Fibroblast of lung (primary cell): ENCODE results near the gene MPDZ.

ENCODE experiments used
- EZH2 ChIP-seq: IDR thresholded peaks from 2 replicates; pipeline ENCODE4 v1.5.1; 2012; ENCODE audit warnings: low read length, control low read depth, mild to moderate bottlenecking; ENCODE audit errors: missing control alignments
- TF ChIP-seq, protein P1 (sequence below), 2 donors: IDR thresholded peaks in 1 of 2; conservative IDR thresholded peaks in 1 of 2; 1 replicate in 1 of 2; 2 replicates in 1 of 2; pipeline ENCODE4 v1.5.1; 2011 to 2012; ENCODE audit warnings: low read length in 2 of 2, control low read depth in 1 of 2, inconsistent platforms in 1 of 2, low read depth in 1 of 2, mild to moderate bottlenecking in 1 of 2

- TF ChIP-seq, protein P1, sequence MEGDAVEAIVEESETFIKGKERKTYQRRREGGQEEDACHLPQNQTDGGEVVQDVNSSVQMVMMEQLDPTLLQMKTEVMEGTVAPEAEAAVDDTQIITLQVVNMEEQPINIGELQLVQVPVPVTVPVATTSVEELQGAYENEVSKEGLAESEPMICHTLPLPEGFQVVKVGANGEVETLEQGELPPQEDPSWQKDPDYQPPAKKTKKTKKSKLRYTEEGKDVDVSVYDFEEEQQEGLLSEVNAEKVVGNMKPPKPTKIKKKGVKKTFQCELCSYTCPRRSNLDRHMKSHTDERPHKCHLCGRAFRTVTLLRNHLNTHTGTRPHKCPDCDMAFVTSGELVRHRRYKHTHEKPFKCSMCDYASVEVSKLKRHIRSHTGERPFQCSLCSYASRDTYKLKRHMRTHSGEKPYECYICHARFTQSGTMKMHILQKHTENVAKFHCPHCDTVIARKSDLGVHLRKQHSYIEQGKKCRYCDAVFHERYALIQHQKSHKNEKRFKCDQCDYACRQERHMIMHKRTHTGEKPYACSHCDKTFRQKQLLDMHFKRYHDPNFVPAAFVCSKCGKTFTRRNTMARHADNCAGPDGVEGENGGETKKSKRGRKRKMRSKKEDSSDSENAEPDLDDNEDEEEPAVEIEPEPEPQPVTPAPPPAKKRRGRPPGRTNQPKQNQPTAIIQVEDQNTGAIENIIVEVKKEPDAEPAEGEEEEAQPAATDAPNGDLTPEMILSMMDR (conservative IDR thresholded peaks at IDR 0.05 in 1 of 2, IDR thresholded peaks at IDR 0.05 in 1 of 2; ENCODE audit: low read depth in 1 of 2, low read length in 2 of 2) = no peak
- no peak for TF ChIP-seq EZH2
These were observed 4.4 kb downstream of the MPDZ start for GRCh38 chr9:13274886-13275641.
